Right lobe of liver (tissue), 4 donors: ENCODE results near the gene GALNT5.

ENCODE experiments used
- CTCF ChIP-seq, 4 donors: fragments of 200-600 bp in 3 of 4; fragments of 450-650 bp in 1 of 4; IDR thresholded peaks; one replicate each; pipeline versions ENCODE4 v1.5.1 to v1.8.0; 2016 to 2022; ENCODE audit warnings: antibody characterized with exemption in 4 of 4, mild to moderate bottlenecking in 2 of 4
- POLR2A ChIP-seq: fragments of 450-650 bp; IDR thresholded peaks from one replicate; pipeline ENCODE4 v1.6.1; 2017; ENCODE audit warnings: antibody characterized with exemption, mild to moderate bottlenecking
- donor health status: DM: no; HTN: no; CAD: no.
- donor health status: DM: no; HTN: no; CAD: no.
- donor health status: DM: no; HTN: yes; CAD: no.

GRCh38 chr2:157326698-157327097 lies 69.2 kb downstream of the GALNT5 start:
- TF ChIP-seq POLR2A (no peak), CTCF (IDR thresholded peaks at IDR 0.05) (no peak)
